ENCODE data around the gene THSD4. TPM values are rescaled to one million over a fixed set of nuclear protein-coding genes. Genes with fewer than 3 reads are reported as not detected.

The THSD4 gene
- total RNA-seq, 1 experiment from 2014 or later, result 0.29 TPM

DNA sequence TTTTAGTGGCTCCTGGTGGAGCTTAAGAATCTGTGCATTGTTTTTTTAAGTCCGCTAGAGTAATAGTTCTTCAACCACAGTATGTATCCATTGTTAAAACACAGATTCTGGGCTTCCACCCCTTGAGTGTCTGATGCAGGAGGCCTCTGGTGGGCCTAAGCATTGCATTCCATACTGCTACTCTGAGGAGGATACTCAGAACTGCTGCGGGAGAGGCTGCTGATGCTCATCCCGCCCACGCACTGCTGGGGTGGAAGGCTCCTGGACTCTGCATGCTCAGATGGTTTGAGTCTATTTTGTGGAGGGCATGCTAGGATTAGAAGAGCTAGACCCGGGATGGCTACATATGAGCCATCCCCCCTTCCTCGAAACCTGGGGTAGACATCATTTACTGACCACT is 74.4 kb downstream of the THSD4 start:
- POLR2A ChIA-PET, result no interaction called here
- Histone ChIP-seq H3K9me3 (no peaks in the 10 kb centered on the region), H3K4me3 (ENCODE audit: low read depth, low read length) (no peak overlapping the region), H3K27me3 (replicated peaks; ENCODE audit: control insufficient read depth, insufficient read depth, low read length) (no peaks in the 10 kb centered on the region; the same call in 1 of the 2 replicates), H3K36me3 (ENCODE audit: control insufficient read depth, insufficient read depth, low read length) (no peaks in the 10 kb centered on the region), H3K4me1 (no peaks in the 10 kb centered on the region)
- no peaks in the 10 kb centered on the region for H3K4me1 Mint-ChIP-seq (ENCODE audit: low read depth, unreplicated experiment)
- H3K36me3 Mint-ChIP-seq (ENCODE audit: insufficient read depth, unreplicated experiment), result no peaks in the 10 kb centered on the region
- no peak overlapping the region for H3K4me3 Mint-ChIP-seq (ENCODE audit: unreplicated experiment)
- peaks cover 14% of the 10 kb centered on the region for H3K27me3 Mint-ChIP-seq (ENCODE audit: insufficient read depth, unreplicated experiment)
- intact Hi-C loops (cut with micrococcal nuclease; ENCODE audit: unreplicated experiment), result no loop called here
- DNase-seq, result no peak
- no TSS peak for BruUV-seq (replicated peaks)
- H3K9me3 Mint-ChIP-seq (ENCODE audit: unreplicated experiment), result no peaks in the 10 kb centered on the region
- CTCF ChIA-PET, result no interaction called here
- TF ChIP-seq, protein P1, sequence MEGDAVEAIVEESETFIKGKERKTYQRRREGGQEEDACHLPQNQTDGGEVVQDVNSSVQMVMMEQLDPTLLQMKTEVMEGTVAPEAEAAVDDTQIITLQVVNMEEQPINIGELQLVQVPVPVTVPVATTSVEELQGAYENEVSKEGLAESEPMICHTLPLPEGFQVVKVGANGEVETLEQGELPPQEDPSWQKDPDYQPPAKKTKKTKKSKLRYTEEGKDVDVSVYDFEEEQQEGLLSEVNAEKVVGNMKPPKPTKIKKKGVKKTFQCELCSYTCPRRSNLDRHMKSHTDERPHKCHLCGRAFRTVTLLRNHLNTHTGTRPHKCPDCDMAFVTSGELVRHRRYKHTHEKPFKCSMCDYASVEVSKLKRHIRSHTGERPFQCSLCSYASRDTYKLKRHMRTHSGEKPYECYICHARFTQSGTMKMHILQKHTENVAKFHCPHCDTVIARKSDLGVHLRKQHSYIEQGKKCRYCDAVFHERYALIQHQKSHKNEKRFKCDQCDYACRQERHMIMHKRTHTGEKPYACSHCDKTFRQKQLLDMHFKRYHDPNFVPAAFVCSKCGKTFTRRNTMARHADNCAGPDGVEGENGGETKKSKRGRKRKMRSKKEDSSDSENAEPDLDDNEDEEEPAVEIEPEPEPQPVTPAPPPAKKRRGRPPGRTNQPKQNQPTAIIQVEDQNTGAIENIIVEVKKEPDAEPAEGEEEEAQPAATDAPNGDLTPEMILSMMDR (IDR thresholded peaks at IDR 0.05; ENCODE audit: insufficient read depth in 1 of 2, low read depth in 1 of 2, low read length in 1 of 2, severe bottlenecking in 1 of 2, unreplicated experiment in 1 of 2), result no peak
- H3K27ac Mint-ChIP-seq (ENCODE audit: unreplicated experiment), result no peak overlapping the region

DNA sequence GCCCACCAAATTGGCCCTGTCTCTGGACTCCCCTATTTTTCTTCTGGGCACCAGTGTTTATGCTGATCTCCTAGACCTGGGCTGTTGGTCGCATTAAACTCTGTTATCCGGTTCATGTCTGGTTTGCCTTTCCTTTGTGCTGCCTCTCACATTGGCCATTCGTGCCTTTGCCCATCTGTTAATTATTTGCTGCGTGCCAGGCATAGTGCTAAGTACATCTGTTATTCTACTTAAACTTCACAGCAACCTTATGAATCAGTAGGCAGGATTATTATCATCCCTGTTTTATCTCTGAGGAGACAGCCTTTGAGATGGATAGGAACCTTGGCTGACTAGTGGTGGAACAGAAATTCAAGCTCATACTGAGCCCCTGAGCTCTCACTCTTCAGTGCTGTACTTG is 76.0 kb downstream of the THSD4 start:
- Mint-ChIP-seq H3K4me3 (ENCODE audit: unreplicated experiment) (no peak overlapping the region), H3K4me1 (ENCODE audit: low read depth, unreplicated experiment) (no peaks in the 10 kb centered on the region), H3K27ac (ENCODE audit: unreplicated experiment) (no peak overlapping the region), H3K9me3 (ENCODE audit: unreplicated experiment) (no peaks in the 10 kb centered on the region), H3K36me3 (ENCODE audit: insufficient read depth, unreplicated experiment) (no peaks in the 10 kb centered on the region), H3K27me3 (ENCODE audit: insufficient read depth, unreplicated experiment) (peaks cover 8% of the 10 kb centered on the region)
- TF ChIP-seq, protein P1 (IDR thresholded peaks at IDR 0.05; ENCODE audit: insufficient read depth in 1 of 2, low read depth in 1 of 2, low read length in 1 of 2, severe bottlenecking in 1 of 2, unreplicated experiment in 1 of 2), result no peak
- ChIA-PET POLR2A (no interaction called here), CTCF (no interaction called here)
- H3K9me3 ChIP-seq, result no peaks in the 10 kb centered on the region
- H3K4me1 ChIP-seq, result no peaks in the 10 kb centered on the region
- intact Hi-C loops (cut with micrococcal nuclease; ENCODE audit: unreplicated experiment), result no loop called here
- no peaks in the 10 kb centered on the region for H3K36me3 ChIP-seq (ENCODE audit: control insufficient read depth, insufficient read depth, low read length)
- no peak for DNase-seq
- no TSS peak for BruUV-seq (replicated peaks)
- no peaks in the 10 kb centered on the region; the same call in 1 of the 2 replicates for H3K27me3 ChIP-seq (replicated peaks; ENCODE audit: control insufficient read depth, insufficient read depth, low read length)
- no peak overlapping the region for H3K4me3 ChIP-seq (ENCODE audit: low read depth, low read length)

DNA sequence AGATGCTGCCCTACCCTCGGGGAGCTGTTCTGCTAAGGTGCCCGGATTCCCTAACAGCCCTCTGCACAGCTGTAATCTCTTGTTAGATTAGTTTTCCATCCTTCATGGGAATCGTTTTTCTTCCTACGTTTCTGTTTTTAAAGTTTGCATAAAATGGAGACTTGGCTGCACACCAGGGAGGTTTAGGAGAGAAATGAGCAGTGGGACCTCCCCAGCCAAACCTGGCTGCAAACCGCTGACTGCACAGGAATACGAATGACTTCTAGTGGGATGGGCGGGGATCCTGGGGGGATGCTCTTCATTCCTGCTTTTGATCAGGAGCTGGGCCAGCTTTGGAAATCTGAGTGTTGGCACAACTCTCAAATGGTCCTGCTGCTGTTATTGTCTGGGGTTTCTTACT is 77.5 kb downstream of the THSD4 start:
- ChIA-PET POLR2A (no interaction called here), CTCF (no interaction called here)
- no peak overlapping the region for H3K4me3 Mint-ChIP-seq (ENCODE audit: unreplicated experiment)
- no peak overlapping the region for H3K4me3 ChIP-seq (ENCODE audit: low read depth, low read length)
- peaks cover 8% of the 10 kb centered on the region for H3K27me3 Mint-ChIP-seq (ENCODE audit: insufficient read depth, unreplicated experiment)
- H3K4me1 Mint-ChIP-seq (ENCODE audit: low read depth, unreplicated experiment), result no peaks in the 10 kb centered on the region
- intact Hi-C loops (cut with micrococcal nuclease; ENCODE audit: unreplicated experiment), result no loop called here
- no peak overlapping the region for H3K27ac Mint-ChIP-seq (ENCODE audit: unreplicated experiment)
- H3K36me3 ChIP-seq (ENCODE audit: control insufficient read depth, insufficient read depth, low read length), result no peaks in the 10 kb centered on the region
- no peaks in the 10 kb centered on the region for H3K9me3 Mint-ChIP-seq (ENCODE audit: unreplicated experiment)
- H3K36me3 Mint-ChIP-seq (ENCODE audit: insufficient read depth, unreplicated experiment), result no peaks in the 10 kb centered on the region
- no peaks in the 10 kb centered on the region for H3K4me1 ChIP-seq
- DNase-seq, result no peak
- H3K9me3 ChIP-seq, result no peaks in the 10 kb centered on the region
- H3K27me3 ChIP-seq (replicated peaks; ENCODE audit: control insufficient read depth, insufficient read depth, low read length), result no peaks in the 10 kb centered on the region; the same call in 1 of the 2 replicates
- BruUV-seq (replicated peaks), result no TSS peak
- TF ChIP-seq, protein P1 (IDR thresholded peaks at IDR 0.05; ENCODE audit: insufficient read depth in 1 of 2, low read depth in 1 of 2, low read length in 1 of 2, severe bottlenecking in 1 of 2, unreplicated experiment in 1 of 2), result no peak
